ENCODE measurements around the gene AFG3L2. TPM values are rescaled to one million over a fixed set of nuclear protein-coding genes. Genes with fewer than 3 reads are reported as not detected.

The AFG3L2 gene
- total and polyA plus RNA-seq, 2 experiments from 2014 or later: 50.3 to 105 TPM

DNA sequence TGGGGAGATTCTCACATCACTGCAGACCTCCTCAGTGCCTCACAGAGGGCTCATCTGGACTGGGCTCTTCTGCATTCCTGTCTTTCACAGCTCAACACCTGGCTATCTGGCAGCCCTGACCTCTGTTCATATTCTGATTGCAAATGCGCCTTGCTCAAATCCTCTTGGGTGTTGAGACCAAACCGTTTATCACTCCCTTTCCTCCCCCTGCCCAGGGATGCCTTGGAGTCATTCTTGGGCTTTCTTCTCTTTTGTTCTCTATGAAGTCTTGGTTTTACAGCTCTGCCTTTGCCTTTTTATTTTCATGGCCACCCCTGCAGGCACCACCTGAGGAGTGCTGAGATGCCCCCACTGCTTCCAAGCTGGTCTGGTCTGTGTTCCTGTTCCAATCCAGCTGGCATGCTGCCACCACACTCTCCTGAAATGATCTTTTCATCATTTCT lies 42.6 kb downstream of the AFG3L2 start:
- peak overlapping the region; percentile 37 for H3K4me3 ChIP-seq
- H4K20me1 ChIP-seq (replicated peaks; ENCODE audit: insufficient read depth): no peaks in the 10 kb centered on the region
- peak overlapping the region; percentile 75 for H3K4me2 ChIP-seq
- Mint-ChIP-seq H3K36me3 (ENCODE audit: low read depth) (peaks cover 51% of the 10 kb centered on the region), H3K4me1 (peaks cover 51% of the 10 kb centered on the region), H3K4me3 (peak overlapping the region; percentile 30), H3K9me3 (no peaks in the 10 kb centered on the region; the same call in 2 of the 3 replicates), H3K27me3 (ENCODE audit: insufficient read depth, low read depth, poor library complexity) (peaks cover 19% of the 10 kb centered on the region), H3K27ac (peak overlapping the region; percentile 57)
- peaks cover 49% of the 10 kb centered on the region for H3K4me1 ChIP-seq (ENCODE audit: insufficient read depth)
- H3K27me3 ChIP-seq (ENCODE audit: insufficient read depth): no peaks in the 10 kb centered on the region
- peaks cover 7% of the 10 kb centered on the region for H3K79me2 ChIP-seq (replicated peaks; ENCODE audit: insufficient read depth)
- H3F3A ChIP-seq (replicated peaks; ENCODE audit: low read depth): peaks cover 31% of the 10 kb centered on the region
- DNase-seq (ENCODE audit: low spot score) (peak; percentile 67), ATAC-seq (peak; percentile 28)
- no peaks in the 10 kb centered on the region for H3K9me2 ChIP-seq (ENCODE audit: insufficient read depth)
- peaks cover 6% of the 10 kb centered on the region for H3K36me3 ChIP-seq (ENCODE audit: insufficient read depth)
- TF ChIP-seq, protein P1, sequence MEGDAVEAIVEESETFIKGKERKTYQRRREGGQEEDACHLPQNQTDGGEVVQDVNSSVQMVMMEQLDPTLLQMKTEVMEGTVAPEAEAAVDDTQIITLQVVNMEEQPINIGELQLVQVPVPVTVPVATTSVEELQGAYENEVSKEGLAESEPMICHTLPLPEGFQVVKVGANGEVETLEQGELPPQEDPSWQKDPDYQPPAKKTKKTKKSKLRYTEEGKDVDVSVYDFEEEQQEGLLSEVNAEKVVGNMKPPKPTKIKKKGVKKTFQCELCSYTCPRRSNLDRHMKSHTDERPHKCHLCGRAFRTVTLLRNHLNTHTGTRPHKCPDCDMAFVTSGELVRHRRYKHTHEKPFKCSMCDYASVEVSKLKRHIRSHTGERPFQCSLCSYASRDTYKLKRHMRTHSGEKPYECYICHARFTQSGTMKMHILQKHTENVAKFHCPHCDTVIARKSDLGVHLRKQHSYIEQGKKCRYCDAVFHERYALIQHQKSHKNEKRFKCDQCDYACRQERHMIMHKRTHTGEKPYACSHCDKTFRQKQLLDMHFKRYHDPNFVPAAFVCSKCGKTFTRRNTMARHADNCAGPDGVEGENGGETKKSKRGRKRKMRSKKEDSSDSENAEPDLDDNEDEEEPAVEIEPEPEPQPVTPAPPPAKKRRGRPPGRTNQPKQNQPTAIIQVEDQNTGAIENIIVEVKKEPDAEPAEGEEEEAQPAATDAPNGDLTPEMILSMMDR (conservative IDR thresholded peaks at IDR 0.05; ENCODE audit: low read depth in 2 of 2): no peak
- TF ChIP-seq JUNB (IDR thresholded peaks at IDR 0.05; ENCODE audit: unreplicated experiment): no peak
- TF ChIP-seq NANOG (IDR thresholded peaks at IDR 0.05; ENCODE audit: borderline replicate concordance): no peak
- TF ChIP-seq, protein P2, sequence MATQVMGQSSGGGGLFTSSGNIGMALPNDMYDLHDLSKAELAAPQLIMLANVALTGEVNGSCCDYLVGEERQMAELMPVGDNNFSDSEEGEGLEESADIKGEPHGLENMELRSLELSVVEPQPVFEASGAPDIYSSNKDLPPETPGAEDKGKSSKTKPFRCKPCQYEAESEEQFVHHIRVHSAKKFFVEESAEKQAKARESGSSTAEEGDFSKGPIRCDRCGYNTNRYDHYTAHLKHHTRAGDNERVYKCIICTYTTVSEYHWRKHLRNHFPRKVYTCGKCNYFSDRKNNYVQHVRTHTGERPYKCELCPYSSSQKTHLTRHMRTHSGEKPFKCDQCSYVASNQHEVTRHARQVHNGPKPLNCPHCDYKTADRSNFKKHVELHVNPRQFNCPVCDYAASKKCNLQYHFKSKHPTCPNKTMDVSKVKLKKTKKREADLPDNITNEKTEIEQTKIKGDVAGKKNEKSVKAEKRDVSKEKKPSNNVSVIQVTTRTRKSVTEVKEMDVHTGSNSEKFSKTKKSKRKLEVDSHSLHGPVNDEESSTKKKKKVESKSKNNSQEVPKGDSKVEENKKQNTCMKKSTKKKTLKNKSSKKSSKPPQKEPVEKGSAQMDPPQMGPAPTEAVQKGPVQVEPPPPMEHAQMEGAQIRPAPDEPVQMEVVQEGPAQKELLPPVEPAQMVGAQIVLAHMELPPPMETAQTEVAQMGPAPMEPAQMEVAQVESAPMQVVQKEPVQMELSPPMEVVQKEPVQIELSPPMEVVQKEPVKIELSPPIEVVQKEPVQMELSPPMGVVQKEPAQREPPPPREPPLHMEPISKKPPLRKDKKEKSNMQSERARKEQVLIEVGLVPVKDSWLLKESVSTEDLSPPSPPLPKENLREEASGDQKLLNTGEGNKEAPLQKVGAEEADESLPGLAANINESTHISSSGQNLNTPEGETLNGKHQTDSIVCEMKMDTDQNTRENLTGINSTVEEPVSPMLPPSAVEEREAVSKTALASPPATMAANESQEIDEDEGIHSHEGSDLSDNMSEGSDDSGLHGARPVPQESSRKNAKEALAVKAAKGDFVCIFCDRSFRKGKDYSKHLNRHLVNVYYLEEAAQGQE (IDR thresholded peaks at IDR 0.05; ENCODE audit: unreplicated experiment): no peak
- no peak for TF ChIP-seq STAT1 (IDR thresholded peaks at IDR 0.05; ENCODE audit: unreplicated experiment)
- no peak for TF ChIP-seq POLR2AphosphoS5 (IDR thresholded peaks at IDR 0.05; ENCODE audit: low read depth)
- TF ChIP-seq EZH2 (IDR thresholded peaks at IDR 0.05; ENCODE audit: low read depth, unreplicated experiment): no peak
- peak overlapping the region; percentile 90 for H3K27ac ChIP-seq (ENCODE audit: low read depth)
- no peak overlapping the region for H2AFZ ChIP-seq

DNA sequence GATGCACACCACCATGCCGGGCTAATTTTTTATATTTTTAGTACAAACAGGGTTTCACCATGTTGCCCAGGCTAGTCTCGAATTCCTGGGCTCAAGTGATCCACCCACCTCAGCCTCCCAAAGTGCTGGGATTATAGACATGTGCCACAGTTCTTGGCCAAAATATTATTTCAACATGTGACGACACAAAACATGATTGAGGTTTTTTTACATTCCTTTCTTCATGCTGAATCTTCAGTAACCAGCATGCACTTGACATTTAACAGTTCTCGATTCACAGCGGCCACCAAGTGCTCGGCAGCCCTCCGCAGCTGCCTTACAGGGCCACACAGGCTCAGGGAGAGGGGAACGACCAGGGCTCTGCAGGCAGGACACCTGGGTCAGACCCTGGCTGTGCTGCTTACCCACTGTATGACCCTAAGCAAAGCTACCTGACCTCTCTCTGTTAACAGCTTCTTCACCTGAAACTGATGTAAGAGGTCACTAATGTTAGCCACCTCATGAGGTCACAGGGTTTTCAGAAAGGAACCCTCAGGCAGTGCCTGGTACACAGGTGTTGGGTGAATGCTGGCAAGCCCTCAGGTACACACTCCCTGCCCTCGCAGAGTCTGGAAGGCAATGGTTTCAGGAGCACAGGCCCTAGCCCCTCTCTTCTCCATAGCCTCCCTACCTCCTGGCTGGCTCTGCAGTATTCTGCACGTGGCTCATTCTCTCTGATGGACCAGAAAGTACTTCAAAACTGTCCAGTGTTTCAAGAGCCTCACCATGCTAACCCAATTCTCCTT lies 43.3 kb downstream of the AFG3L2 start:
- H3K27ac Mint-ChIP-seq: peak overlapping the region; percentile 57
- H3K27me3 ChIP-seq (ENCODE audit: insufficient read depth): no peaks in the 10 kb centered on the region
- no peaks in the 10 kb centered on the region for H4K20me1 ChIP-seq (replicated peaks; ENCODE audit: insufficient read depth)
- H3K27ac ChIP-seq (ENCODE audit: low read depth): peak overlapping the region; percentile 90
- TF ChIP-seq, protein P3, sequence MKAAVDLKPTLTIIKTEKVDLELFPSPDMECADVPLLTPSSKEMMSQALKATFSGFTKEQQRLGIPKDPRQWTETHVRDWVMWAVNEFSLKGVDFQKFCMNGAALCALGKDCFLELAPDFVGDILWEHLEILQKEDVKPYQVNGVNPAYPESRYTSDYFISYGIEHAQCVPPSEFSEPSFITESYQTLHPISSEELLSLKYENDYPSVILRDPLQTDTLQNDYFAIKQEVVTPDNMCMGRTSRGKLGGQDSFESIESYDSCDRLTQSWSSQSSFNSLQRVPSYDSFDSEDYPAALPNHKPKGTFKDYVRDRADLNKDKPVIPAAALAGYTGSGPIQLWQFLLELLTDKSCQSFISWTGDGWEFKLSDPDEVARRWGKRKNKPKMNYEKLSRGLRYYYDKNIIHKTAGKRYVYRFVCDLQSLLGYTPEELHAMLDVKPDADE (IDR thresholded peaks at IDR 0.05): no peak
- no peak for TF ChIP-seq CREB1 (CRISPR knock-in tag; IDR thresholded peaks at IDR 0.05; ENCODE audit: low read depth)
- peak; percentile 51 for TF ChIP-seq POLR2AphosphoS5 (IDR thresholded peaks at IDR 0.05; ENCODE audit: low read depth)
- no peak for TF ChIP-seq ZNF331 (CRISPR knock-in tag; IDR thresholded peaks at IDR 0.05; ENCODE audit: low read depth)
- H3F3A ChIP-seq (replicated peaks; ENCODE audit: low read depth): peaks cover 35% of the 10 kb centered on the region
- no peaks in the 10 kb centered on the region for H3K9me2 ChIP-seq (ENCODE audit: insufficient read depth)
- ATAC-seq (peak; percentile 11), DNase-seq (ENCODE audit: low spot score) (peak; percentile 41)
- peaks cover 6% of the 10 kb centered on the region for H3K36me3 ChIP-seq (ENCODE audit: insufficient read depth)
- peaks cover 48% of the 10 kb centered on the region for H3K4me1 Mint-ChIP-seq
- H3K79me2 ChIP-seq (replicated peaks; ENCODE audit: insufficient read depth): peaks cover 7% of the 10 kb centered on the region
- peak overlapping the region; percentile 37; the same call in 1 of the 2 replicates for H3K4me3 ChIP-seq
- peaks cover 57% of the 10 kb centered on the region for H3K36me3 Mint-ChIP-seq (ENCODE audit: low read depth)
- peaks cover 47% of the 10 kb centered on the region for H3K4me1 ChIP-seq (ENCODE audit: insufficient read depth)
- no peaks in the 10 kb centered on the region; the same call in 2 of the 3 replicates for H3K9me3 Mint-ChIP-seq
- peak overlapping the region; percentile 30; the same call in 2 of the 3 replicates for H3K4me3 Mint-ChIP-seq
- H3K27me3 Mint-ChIP-seq (ENCODE audit: insufficient read depth, low read depth, poor library complexity): peaks cover 17% of the 10 kb centered on the region
- H3K4me2 ChIP-seq: peak overlapping the region; percentile 75
- H2AFZ ChIP-seq: no peak overlapping the region
